CD4-positive, alpha-beta T cell treated with Interleukin-4 for 4 hours (primary cell): ENCODE results near the gene CHCT1.
A peak's percentile ranks its signal among the peaks of the same experiment; 100 is the strongest.
"Not testable (repeated sequence)": the region's sequence is repeated elsewhere in the genome, so short reads cannot be mapped to it uniquely, and the experiment has no call there.

ENCODE experiments used
- DNase-seq: peaks from one replicate; pipeline ENCODE4 v3.0.0-alpha.2; 2020

CHCT1 gene

GRCh38 chr17:60401819-60402218 is 20.5 kb upstream of the CHCT1 start:
- DNase-seq: no peak

GRCh38 chr17:60403523-60403810 is 18.8 kb upstream of the CHCT1 start:
- no peak for DNase-seq

- DNase-seq: no peak
Observed at GRCh38 chr17:60403962-60404361, 18.3 kb upstream of the CHCT1 start.

- no peak for DNase-seq
Observed at GRCh38 chr17:60406887-60407286, 15.4 kb upstream of the CHCT1 start.

- DNase-seq: no peak
Observed at GRCh38 chr17:60410001-60410400, 12.3 kb upstream of the CHCT1 start.

GRCh38 chr17:60412701-60413100 is 9.6 kb upstream of the CHCT1 start:
- DNase-seq: no peak

- DNase-seq: no peak
Observed at GRCh38 chr17:60415146-60415545, 7.1 kb upstream of the CHCT1 start.

- DNase-seq: no peak
Observed at GRCh38 chr17:60416368-60416925, 5.8 kb upstream of the CHCT1 start.

- DNase-seq: not testable (repeated sequence)
Observed at GRCh38 chr17:60419003-60419402, 3.3 kb upstream of the CHCT1 start.

- DNase-seq: not testable (repeated sequence)
Observed at GRCh38 chr17:60419875-60420274, 2.4 kb upstream of the CHCT1 start.

- DNase-seq: peak; percentile 63
Observed at GRCh38 chr17:60421273-60422161, 772 bp upstream of the CHCT1 start.

GRCh38 chr17:60423865-60424264 is 1.6 kb downstream of the CHCT1 start:
- no peak for DNase-seq

- DNase-seq: no peak
Observed at GRCh38 chr17:60425626-60426025, 3.3 kb downstream of the CHCT1 start.

GRCh38 chr17:60426596-60426995 is 4.3 kb downstream of the CHCT1 start:
- DNase-seq: no peak

- DNase-seq: not testable (repeated sequence)
Observed at GRCh38 chr17:60428491-60428890, 6.2 kb downstream of the CHCT1 start.

GRCh38 chr17:60430561-60430960 is 8.3 kb downstream of the CHCT1 start:
- DNase-seq: not testable (repeated sequence)

GRCh38 chr17:60433021-60433997 is 11.0 kb downstream of the CHCT1 start:
- DNase-seq: not testable (repeated sequence)

- DNase-seq: peak; percentile 67
Observed at GRCh38 chr17:60435244-60436167, 13.2 kb downstream of the CHCT1 start.

- no peak for DNase-seq
Observed at GRCh38 chr17:60436676-60437075, 14.4 kb downstream of the CHCT1 start.

- no peak for DNase-seq
Observed at GRCh38 chr17:60439501-60439900, 17.2 kb downstream of the CHCT1 start.

GRCh38 chr17:60442271-60443173 is 20.2 kb downstream of the CHCT1 start:
- no peak for DNase-seq
